Activated CD4-positive, alpha-beta T cell treated with anti-CD3 and anti-CD28 coated beads, Interleukin-2, amount 50 U/mL, for 16 hours (primary cell): Measurements from ENCODE around the gene TUBB8.
"Not testable (repeated sequence)": the region's sequence is repeated elsewhere in the genome, so short reads cannot be mapped to it uniquely, and the experiment has no call there.

Experiments
- DNase-seq: peaks from one replicate; pipeline ENCODE4 v3.0.0-alpha.2; 2020

TUBB8 gene

GRCh38 chr10:48996-49395, at the start of gene TUBB8:
Gene TUBB8, minus strand, starts transcription at chr10:49296. Its CDS starts 58 bp downstream, at chr10:49238.
- DNase-seq: no peak

DNA sequence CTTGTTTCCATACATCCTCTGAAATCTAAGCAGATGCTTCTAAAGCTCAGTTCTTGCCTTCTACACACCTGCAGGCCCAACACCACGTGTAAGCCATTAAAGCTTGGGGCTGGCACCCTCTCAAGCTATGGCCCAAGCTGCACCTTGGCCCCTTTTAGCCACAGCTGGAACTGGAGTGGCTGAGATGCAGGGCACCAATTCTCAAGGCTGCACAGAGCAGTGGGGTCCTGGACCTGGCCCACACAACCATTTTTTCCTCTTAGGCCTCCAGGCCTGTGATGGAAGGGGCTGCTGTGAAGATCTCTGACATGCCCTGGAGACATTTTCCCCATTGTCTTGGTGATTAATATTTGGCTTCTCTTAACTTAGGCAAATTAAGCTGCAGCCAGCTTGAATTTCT, 47.4 kb upstream of the TUBB8 start:
- DNase-seq: no peak

DNA sequence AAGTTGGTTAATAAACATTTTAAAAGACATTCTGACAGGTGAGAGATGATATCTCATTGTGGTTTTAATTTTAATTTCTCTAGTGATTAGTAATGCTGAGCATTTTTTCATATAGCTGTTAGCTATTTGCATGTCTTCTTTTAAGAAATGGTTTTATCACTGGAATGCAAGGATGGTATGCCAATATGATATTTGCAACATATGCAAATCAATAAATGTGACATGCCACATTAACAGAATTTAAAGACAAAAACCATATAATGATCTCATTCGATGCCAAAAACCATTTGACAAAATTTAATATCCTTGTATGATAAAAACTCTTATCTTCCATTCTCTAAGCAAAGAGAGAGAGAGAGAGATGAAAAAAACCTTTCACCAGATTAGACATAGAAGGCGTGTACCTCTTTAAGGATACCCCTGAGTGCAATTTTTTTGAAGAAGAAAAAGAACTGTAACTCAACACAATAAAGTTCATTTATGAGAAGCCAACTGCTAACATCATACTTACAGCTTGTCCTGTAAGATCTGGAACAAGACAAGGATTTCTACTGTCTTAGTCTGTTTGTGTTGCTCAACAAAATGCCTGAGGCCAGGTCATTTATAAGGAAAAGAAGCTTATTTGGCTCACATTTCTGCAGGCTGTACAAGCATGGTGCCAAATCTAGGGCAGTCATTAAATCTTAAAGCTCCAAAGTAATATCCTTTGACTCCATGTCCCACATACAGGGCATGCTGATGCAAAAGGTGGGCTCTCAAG, 46.4 kb upstream of the TUBB8 start:
- no peak for DNase-seq

DNA sequence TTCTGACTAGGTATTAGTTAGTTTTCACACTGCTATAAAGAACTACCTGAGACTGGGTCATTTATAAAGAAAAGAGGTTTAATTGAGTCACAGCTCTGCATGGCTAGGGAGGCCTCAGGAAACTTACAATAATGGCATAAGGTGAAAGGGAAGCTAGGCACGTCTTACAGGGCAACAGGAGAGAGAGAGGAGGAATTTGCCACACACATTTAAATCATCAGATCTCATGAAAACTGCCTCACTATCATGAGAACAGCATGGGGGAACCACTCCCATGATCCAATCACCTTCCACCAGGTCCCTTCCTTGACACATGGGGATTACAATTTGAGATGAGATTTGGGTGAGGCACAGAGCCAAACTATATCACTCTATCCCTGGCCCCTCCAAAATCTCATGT, 45.5 kb upstream of the TUBB8 start:
- DNase-seq: no peak

DNA sequence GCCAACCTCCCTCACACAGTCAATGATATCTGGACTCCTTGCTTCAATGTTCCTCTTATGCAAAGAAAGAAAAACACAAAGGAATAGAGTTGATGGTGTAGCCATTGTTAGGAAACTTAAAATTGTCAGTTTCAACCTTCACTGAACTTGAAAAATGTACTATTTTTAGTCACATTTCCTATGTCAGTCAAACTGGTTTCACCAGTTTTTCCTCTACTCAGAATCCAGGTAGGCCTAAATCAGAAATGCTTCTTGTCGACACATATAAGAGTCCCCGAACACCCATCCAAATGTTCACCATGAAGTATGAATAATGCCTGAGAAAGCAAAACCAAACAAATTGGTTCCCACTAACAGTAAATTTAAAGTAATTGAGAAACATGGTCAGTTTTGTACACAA, 43.8 kb upstream of the TUBB8 start:
- DNase-seq: no peak

DNA sequence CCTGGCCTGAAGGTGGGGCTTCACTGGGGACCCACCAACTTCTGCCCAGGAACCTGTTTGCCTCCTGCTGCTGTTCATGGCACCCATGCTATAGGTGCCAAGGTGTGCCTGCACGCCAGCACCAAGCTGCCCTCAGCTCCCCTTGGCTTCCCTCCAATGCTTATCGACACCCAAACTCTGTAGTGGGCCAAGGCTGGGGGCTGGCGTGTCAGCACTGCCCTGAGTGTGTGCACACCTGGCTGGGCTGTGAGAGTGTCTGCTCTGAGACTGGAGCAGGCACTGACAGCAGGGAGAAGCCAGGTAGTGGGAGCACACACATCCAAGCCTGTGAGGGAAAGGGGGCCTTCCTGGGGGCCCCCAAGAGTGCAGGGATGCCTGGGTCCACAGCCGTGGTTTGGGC, 43.1 kb upstream of the TUBB8 start:
- no peak for DNase-seq

GRCh38 chr10:91313-91712, 42.2 kb upstream of the TUBB8 start:
- DNase-seq: no peak

DNA sequence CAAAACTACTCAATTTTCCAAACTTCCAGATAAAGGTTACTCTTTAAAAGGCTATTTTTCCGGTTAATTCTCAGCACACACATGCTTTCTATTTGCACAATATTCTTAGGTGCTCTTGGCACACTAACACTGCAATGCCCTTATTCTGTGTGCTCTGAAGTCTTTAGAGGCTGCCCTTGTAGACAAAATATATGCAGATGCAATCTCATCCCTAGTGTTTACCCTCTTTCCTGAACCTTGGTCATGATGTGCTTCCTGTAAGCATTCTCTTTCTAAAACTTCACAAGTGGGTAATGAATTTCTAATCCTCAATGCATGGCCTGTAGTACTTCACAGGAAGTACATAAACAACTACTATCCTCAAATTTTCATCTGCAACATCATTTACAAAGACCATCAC, 41.1 kb upstream of the TUBB8 start:
- no peak for DNase-seq

DNA sequence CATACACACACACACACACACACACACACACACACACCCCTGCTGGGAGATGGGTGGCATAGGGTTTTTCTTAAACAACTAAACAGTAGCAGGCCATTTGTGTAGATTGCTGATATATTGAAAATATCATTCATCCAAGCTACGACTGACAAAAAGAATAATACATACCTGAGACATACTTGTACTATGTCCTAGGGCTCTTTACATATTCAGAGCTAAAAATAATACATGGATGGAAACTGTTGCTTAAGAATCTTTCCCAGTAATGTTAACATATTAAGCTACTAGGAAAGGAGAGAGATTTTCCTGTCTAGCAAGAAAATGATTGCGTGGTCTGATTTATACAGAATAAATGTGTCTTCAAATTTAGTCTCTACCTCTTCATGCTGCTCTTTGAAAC, 40.2 kb upstream of the TUBB8 start:
- DNase-seq: no peak

DNA sequence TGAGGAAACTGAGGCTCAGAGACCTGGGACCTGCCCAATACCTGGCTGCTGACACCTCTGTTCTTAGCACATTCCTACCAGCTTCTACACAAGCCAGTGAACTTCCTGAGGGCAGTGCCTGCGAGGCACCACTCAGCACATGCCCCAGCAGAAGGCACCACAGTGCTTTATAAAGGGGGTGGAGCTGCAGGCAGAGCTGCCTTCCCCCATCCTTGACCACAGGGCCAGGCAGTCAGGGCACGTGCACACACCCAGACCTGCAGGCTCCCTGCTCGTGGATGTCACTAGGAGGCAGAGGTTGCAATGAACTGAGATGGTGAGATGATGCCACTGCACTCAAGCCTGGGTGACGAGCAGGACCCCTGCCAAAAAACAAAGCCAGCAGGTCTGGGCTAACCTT, 39.2 kb upstream of the TUBB8 start:
- DNase-seq: no peak

GRCh38 chr10:87177-88080, 38.3 kb upstream of the TUBB8 start:
- DNase-seq: no peak

GRCh38 chr10:86031-86430, 36.9 kb upstream of the TUBB8 start:
- DNase-seq: no peak

DNA sequence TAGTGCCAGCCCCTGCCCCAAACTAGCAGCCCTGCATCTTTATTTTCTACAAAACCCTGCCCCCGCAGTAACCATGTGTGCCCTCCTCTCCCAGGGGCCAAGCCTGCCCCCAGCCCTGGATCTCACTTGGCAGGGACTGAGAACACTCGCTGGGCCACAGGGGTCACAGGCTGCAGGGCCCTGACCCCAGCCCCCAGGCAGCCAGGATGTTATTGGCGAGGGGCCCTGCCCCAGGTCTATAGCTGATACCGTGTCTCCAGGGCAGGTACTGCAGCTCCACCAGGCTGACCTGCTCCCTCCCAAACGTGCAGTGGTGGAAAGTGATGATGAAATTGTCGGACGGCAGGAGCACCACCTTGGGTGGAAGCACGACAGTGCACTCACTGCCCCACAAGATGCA, 35.9 kb upstream of the TUBB8 start:
- DNase-seq: no peak

GRCh38 chr10:83930-84530, 34.9 kb upstream of the TUBB8 start:
- DNase-seq: no peak

DNA sequence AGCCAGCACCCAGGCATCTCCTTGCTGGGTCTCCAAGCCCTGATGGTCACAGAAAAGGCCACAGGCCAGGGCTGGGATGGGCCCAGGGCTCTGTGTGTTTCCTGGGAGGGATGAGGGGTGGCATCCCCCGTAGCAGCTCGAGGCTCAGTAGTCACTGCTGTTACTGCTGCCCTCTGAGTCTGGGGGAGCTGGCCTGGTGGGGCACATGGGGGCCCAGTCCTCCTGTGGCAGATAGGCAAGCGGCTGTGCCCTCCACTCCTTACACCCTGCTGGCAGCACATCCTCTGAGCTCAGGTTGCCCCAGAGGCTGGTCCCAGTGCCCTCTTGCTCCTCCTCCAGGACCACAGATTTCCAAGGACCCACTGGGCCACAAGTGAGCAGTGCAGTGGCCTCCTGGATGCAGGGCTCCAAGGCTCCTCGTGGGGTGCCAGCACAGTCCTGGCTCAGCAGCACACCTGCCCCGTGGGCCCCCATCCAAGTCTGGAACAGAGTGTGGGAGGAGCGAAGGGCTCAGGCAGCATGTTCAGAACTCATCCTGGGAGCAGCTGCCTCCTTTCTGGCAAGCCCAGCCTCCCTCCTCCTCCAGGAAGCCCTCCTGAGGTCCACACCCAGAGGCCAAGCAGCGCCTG, 31.5 kb upstream of the TUBB8 start:
- DNase-seq: no peak

GRCh38 chr10:79532-80215, 30.6 kb upstream of the TUBB8 start:
- DNase-seq: no peak

- DNase-seq: no peak
Measured at GRCh38 chr10:78556-78955, 29.5 kb upstream of the TUBB8 start.

DNA sequence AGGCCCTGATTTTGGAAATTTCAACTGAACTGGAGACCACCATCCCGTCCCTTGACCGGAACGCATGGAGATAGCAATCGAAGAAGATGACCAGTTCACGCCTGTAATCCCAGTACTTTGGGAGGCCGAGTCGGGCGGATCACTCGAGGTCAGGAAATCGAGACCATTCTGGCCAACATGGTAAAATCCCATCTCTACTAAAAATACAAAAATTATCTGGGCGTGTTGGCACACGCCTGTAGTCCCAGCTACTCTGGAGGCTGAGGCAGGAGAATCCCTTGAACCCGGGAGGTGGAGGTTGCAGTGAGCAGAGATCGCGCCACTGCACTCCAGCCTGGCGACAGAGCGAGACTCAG, 25.1 kb upstream of the TUBB8 start:
- DNase-seq: not testable (repeated sequence)

DNA sequence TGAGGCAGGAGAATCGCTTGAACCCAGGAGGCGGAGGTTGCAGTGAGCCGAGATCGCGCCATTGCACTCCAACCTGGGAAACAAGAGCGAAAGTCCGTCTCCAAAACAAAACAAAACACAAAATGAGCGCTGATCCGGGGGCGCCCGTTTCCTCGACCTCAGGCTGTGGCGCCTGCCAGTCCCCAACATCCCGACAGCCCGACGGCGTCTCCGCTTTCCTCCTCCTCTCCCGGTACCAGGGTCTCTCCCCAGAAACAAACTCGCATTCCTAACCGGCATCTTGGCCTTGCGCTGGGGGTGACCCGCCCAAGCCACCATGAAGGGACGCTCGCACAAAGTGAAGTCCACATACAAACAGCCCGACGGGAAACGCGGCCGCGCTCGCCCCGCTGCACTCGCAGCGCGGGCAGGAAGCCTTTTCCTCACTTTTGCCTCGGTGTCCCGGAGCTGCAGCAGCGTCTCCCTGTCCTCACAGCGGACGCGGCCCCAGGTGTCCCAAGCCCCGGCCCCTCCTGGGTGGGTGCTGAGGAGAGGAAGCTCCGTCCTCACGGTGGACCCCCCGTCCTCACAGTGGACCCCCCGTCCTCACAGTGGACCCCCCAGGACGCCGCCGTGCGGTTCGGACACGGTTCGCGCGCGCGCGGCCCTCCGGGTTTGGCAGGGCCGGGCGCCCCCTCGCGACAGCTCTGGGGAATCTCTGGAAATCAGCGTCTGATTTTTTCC, 24.6 kb upstream of the TUBB8 start:
- peak; percentile 32 for DNase-seq

GRCh38 chr10:68156-68555, 19.1 kb upstream of the TUBB8 start:
- peak; percentile 67 for DNase-seq

- not testable (repeated sequence) for DNase-seq
Measured at GRCh38 chr10:49926-50325, 830 bp upstream of the TUBB8 start.

- DNase-seq: not testable (repeated sequence)
Measured at GRCh38 chr10:47864-48263, 1.2 kb downstream of the TUBB8 start.
